ENCODE results near the gene RPL7A.
A peak's percentile ranks its signal among the peaks of the same experiment; 100 is the strongest.
"Not testable (repeated sequence)": the region's sequence is repeated elsewhere in the genome, so short reads cannot be mapped to it uniquely, and the experiment has no call there.

RPL7A gene

DNA sequence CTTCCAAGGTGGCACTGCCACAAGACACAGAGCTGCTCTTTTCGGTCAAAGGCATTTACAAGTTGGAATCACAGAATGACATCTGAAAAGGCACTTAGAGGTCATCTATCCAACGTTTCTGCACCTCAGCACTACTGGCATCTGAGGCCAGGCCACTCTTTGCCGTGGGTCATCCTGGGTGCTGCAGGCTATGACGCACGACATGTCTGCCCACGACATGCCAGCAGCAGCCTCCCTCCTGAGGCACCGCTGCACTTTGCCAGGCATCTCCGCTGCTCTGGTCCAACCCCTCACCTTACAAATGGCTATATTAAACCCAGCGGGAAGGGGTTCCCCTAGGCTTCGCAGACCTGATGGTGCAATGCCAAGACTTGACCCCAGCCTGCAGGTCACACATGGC lies 19.8 kb downstream of the RPL7A start:
- H3K4me3 ChIP-seq (ENCODE audit: low read depth, low read length), result no peak overlapping the region

DNA sequence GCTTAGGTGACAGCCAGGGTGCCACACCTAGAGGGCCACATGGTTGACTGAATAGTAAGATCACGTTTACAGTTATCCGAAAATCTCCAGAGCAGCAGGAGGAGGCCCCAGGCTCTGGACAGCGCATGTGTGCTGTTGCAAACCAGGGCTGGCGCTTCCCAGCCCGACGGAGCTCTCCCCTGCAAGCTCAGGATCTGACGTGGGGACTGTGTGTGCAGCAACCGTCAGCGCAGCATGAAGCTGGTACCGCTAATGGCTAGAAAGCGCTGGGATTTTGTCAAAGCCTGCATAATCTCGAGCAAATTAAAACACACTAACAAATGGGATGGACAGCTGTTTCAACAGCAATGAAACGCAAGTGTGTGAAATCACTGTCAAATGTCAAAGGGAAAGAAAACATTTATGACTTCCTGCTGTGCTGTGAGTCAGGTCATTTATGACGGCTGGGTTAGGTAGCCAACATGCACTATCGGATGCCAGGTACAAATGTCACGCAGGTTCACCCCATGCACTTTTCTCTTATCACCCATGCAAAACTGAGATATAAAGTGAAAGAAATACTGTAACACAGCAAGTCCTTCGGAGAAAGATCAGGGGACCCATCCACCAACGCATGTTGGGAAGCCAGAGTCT lies 20.3 kb downstream of the RPL7A start:
- H3K4me3 ChIP-seq (ENCODE audit: low read depth, low read length), result no peak overlapping the region

DNA sequence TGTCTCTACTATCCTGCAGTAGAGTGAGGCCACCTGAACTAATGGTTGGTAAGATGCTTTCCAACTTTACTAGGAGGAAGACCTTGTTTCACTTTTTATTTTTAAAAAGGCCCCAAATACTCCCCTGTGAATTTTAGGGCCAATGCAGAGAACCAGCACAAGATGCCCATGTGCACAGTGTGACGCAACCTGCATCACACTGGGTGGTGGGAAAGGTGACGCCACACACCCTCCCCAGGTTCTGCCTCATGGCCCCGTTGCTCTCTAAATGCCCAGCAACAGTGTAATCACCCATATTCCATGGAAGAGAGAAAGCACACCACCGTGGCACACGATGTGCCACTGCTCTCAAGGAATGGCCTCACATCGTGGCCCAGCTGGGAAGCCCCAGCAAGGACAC lies 21.4 kb downstream of the RPL7A start:
- H3K4me3 ChIP-seq (ENCODE audit: low read depth, low read length), result no peak overlapping the region

DNA sequence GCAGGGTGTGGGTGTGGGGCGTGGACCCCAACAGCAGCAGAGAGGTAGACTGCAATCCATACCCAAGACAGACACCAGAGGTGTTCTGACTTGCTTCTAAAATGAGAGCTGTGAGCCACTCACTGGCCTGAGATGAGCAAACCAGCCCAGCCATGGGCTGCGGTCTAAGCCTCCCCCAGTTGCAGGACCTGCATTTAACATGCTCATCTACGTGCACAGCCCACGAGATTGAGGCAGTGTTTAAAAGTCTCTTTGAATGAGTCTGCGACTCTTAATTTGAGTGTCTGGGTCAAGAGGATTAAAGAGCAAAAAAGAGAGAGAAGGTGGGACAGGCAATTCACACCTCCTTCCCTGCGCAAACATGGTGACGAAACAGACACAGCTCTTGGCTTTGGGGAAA lies 21.9 kb downstream of the RPL7A start:
- H3K4me3 ChIP-seq (ENCODE audit: low read depth, low read length), result no peak overlapping the region

DNA sequence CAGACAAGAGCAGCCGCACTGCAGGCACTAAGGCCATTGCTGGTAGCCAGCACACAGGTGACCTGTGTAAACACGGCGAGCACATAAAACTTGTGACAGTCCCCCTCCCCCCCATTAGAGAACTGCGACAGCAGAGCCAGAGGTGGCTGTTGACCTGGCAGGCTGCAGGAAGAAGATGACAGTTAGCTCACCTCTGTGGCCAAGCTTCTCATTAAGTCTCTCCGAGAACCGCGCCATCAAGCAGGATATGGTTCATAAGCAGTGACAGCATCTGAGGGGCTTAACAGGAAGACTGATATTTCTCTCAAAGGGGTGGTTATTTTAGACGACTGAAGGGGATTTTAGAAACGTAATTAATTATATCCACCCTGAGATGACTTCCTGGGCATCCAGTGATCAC lies 22.7 kb downstream of the RPL7A start:
- H3K4me3 ChIP-seq (ENCODE audit: low read depth, low read length), result no peak overlapping the region

DNA sequence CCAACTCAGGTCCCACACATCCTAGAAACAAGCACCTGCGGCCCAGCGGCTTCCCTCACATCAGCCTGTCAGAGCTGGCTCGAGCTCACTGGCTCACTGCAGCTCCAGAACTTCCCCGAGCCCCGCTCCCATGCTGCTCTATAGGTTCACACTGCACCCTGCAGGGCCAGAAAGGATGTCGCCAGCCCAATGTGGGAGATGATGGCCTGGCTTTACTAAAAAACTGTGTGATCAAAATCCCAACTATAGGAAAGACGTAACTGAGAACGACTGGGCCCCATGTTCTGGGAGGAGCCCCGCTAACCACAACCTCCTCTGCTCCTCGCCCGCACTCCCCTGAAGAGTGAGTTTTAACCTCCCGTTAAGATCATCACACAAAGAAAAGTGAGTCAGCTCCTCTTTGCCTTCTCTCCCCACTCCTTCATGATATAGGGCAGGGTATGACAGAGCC lies 23.3 kb downstream of the RPL7A start:
- no peak overlapping the region for H3K4me3 ChIP-seq (ENCODE audit: low read depth, low read length)

DNA sequence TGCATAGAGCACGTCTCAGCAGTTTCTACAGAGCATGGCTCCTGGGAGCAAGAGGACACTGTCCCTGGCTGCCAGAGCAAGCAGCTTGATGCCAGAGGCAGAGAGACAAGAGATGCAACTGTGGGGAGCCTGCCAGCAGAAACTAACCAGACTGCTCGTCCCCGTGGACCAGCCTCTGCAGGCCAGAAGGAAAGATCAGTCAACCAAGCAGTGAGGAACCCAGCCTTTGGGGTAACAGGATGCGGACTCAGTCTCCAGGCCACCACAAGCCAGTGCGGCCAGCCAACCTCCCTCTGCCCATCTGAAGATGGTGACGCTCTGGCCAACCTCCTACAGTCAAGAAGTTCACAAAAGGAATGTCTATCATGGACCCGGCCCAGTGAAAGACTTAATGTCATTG lies 24.1 kb downstream of the RPL7A start:
- no peak overlapping the region for H3K4me3 ChIP-seq (ENCODE audit: low read depth, low read length)

DNA sequence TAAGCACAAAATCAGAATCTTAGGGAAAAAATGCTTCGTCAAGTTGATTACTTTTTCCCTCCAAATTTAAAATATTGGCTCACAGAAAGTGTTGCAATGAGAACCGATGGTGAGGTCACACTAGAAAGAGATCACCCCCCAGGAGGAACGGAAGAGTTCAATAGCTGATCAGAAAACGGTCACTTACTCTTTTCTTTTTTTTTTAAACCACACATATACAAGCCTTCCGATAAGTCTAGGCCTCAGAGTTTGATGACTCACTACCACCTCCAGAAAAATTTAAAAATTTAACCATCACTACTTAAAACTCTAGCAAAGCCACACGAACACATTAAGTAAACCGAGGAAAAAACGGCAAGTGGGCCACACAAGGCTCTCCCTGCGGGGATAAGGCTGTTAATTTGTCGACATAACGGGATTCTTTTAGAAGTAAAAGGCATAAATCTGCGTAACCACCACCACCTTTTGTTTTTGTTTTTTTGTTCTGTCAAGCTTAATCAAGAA lies 26.6 kb downstream of the RPL7A start:
- H3K4me3 ChIP-seq (ENCODE audit: low read depth, low read length), result peak overlapping the region; percentile 82

DNA sequence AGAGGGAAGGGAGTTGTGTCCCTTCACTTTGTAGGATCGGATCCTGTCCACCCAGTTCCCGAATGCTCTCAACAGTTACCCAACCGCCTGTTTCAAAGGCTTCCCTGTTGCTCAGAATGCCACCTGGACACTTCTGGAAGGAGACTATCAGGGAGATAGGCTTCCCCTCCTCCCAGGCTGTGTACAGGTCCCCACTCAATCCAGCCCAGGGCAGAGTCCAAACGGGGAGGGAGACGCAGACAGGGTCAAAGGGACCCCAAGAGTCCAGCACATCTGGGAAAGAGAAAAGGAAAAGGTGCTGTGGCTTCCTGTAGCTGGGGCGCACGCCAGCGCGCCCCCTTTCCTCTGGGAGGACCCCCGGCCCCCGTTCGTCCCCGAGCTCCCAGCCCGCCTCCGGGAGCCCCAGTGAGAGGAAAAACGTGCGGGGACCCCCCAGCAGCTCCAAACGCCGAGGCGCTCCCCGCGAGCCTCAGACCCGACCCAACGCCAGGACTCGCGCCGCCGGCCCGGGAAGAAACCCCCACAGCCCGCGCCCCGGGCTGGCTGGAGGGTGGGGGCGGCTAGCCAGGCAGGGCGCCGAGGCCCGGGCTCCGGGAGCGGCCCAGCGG lies 27.2 kb downstream of the RPL7A start:
- H3K4me3 ChIP-seq (ENCODE audit: low read depth, low read length), result peak overlapping the region; percentile 82

DNA sequence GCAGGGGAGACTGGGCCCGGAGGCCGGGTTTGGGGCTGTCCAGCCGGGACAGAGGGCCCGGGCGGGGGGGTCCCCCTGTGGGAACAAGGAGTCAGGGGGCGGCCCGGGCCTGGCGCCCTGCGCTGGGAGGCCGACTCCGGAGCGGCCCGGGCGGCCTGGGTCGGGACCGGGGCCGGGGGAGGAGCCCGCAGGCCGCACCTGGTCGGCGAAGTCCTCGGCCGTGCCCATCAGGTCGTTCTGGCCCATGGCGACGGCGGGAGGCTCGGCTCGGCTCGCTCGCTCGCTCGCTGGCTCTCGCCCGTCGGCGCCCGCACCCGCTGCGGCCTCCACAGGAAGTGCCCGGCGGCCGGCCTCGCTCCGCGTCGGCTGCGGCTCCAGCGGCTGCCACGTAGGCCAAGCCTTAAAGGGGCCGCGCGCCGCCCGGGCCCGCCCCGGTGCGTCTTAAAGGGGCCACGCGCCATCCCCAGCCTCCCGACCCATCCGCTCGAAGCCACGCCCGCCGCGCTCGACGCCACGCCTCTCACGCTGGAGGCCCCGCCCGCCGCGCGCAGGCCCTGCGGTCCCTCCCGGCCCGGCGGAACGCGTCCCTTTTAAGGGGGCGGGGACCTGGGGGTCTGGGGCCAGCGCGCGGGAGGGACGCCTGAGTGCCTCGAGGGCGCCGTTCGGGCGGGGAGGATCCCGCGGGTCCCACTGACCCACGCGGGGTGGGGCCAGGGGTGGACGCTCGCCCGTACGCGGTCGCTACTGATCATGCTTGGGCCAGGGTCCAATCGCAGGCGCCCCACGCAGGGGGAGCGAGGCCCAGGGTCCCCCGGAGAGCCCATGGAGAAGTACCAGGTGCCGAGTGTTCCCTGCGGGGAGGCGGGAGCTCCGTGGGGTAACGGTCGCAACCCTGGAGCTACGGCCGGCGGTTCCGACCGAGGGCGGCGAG lies 28.0 kb downstream of the RPL7A start, which contains the start of the genes STKLD1 and SURF4:
STKLD1 (plus strand) TSS at position 643 of the 931 bp plus-strand sequence; CDS start at position 751, 108 bp downstream.
SURF4 (minus strand) TSS at position 337 of the 931 bp plus-strand sequence; CDS start at position 246, 91 bp downstream.
- peak within 1 kb of the TSS; percentile 82 for H3K4me3 ChIP-seq (ENCODE audit: low read depth, low read length)

DNA sequence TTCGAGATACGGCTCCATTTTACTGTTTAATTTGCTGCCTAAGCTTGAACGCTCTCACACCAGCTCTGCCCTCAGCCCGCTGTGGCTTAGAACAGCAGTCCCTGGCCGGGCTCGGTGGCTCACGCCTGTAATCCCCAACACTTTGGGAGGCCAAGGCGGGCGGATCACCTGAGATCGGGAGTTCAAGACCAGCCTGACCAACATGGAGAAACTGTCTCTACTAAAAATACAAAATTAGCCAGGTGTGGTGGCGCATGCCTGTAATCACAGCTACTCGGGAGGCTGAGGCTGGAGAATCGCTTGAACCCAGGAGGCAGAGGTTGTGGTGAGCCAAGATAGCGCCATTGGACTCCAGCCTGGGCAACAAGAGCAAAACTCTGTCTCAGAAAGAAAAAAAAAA lies 29.3 kb downstream of the RPL7A start:
- not testable (repeated sequence) for H3K4me3 ChIP-seq (ENCODE audit: low read depth, low read length)

DNA sequence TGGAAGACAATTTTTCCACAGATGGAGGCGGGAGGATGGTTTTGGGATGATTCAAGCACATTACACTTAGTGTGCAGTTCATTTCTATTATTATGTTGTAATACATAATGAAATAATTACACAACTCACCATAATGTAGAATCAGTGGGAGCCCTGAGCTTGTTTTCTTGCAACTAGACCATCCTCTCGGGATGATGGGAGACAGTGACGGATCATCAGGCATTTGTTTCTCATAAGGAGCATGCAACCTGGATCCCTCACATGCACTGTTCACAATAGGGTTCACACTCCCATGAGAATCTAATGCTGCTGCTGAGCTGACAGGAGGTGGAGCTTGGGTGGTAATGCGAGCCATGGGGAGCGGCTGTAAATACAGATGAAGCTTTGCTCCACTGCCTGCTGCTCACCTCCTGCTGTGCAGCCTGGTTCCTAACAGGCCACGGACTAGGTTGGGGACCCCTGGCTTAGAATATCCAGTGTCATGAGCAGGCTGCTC lies 29.8 kb downstream of the RPL7A start:
- no peak overlapping the region for H3K4me3 ChIP-seq (ENCODE audit: low read depth, low read length)

DNA sequence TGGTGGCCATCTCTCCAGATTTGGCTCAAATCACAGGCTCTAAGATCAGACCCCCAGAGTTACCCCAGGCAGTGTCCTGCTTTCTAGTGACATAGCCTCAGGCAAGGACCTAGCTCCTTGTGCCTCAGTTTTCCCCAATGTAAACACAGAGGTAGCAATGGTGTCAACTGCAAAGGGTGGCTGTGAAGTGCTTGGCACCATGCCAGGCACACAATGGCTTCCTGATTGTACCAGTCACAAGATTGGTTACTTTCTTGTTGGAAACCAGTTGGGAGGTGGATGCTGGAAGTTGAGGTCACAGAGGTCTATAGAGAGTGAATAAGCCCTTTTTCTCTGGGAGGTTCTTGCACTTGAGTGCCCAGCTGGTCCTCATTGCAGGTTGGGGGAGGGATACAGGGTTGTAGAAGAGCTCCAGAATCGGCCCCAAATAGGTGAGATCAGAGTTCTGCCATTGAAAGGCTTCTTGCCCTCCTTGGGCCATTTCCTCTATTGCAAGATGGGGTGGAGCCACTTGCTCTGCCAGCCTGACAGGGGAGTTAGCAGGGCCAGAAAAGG lies 30.5 kb downstream of the RPL7A start:
- H3K4me3 ChIP-seq (ENCODE audit: low read depth, low read length), result no peak overlapping the region

DNA sequence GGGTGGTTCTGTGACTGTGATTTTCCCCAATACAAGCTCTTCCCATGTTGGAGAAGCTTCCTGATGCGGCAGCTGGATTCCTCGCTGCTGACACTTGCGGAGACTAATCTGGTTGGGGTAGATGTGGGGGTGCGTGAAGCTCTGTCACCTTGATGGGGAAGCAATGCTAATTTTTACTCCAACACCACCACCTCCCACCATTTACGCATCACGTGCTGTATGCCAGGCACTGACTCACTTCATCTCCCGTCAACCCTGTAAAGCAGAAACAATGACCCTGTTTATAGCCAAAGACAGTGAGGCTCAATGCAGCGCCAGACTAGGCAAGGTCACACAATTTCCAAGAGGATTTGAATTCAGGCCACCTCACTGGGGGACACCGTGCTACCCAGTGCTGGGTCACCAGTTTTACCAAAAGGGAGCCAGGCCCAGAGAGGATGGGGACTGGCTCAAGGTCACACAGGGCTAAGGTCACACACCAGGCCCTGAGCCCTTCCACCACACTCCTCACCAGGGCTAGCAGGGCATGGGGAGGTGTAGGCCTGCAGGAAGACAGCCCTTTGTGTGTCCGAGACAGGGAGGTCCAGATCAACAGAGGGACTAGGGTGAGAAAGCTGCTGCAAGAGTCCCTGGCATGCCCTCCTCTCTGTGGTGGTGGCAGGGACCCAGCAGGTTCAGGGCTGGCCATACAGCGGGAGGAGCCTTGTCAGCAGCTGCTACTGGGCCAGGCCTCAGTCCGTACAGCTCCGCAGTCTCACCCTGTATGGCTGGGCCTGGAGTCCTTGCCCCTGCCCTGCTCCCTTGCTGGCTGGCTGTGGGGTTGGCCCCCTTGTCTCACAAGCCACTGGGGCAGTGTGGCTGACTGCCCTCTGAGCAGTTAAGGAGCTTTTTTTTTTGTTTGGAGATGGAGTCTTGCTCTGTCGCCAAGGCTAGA lies 31.4 kb downstream of the RPL7A start:
- H3K4me3 ChIP-seq (ENCODE audit: low read depth, low read length), result no peak overlapping the region

DNA sequence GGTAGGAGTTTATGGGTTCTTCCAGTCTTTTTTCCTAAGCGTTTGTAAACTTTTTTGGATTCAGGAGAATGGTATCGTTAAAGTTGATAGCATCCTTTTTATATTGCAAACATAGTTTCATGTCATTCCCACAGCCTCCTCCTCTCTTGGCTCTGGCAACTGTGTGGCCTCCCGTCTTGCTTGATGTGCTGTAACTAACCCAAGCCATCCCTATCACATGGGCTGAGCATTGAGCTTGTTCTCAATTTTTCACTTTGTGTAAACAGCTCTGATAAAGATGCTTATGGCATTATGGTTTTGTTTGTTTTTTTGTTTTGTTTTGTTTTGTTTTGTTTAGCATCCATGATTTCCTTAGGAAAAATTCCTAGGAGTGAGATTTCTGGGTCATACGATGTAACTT lies 32.7 kb downstream of the RPL7A start:
- H3K4me3 ChIP-seq (ENCODE audit: low read depth, low read length), result no peak overlapping the region

DNA sequence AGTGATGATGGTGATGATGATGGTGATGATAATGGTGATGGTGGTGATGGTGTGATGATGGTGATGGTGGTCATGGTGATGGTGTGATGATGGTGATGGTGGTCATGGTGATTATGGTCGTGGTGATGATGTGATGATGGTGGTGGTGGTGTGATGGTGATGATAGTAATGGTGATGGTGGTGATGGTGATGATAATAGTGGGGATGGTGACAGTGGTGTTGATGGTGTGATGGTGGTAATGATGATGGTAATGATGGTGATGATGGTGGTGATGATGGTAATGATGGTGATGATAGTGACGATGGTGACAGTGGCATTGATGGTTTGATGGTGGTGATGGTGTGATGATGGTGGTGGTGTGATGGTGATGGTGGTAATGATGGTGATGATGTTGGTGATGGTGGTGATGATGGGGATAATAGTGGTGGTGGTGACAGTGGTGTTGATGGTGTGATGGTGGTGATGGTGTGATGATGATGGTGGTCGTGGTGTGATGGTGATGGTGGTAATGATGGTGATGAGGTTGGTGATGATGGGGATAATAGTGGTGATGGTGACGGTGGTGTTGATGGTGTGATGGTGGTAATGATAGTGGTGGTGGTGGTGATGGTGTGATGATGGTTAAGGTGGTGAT lies 34.6 kb downstream of the RPL7A start:
- H3K4me3 ChIP-seq (ENCODE audit: low read depth, low read length), result no peak overlapping the region

DNA sequence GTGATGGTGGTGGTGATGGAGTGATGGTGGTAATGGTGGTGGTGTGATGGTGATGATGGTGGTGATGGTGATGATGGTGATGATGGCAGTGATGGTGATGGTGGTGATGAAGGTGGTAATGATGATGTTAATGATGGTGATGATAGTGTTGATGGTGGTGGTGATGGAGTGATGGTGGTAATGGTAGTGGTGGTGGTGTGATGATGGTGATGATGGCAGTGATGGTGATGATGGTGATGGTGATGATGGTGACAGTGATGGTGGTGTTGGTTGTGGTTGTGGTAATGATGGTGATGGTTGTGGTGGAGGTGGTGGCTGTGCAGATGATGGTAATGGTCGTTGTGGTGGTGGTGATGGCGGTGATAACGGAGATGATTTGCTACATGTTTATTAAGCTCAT lies 35.4 kb downstream of the RPL7A start:
- H3K4me3 ChIP-seq (ENCODE audit: low read depth, low read length), result no peak overlapping the region

DNA sequence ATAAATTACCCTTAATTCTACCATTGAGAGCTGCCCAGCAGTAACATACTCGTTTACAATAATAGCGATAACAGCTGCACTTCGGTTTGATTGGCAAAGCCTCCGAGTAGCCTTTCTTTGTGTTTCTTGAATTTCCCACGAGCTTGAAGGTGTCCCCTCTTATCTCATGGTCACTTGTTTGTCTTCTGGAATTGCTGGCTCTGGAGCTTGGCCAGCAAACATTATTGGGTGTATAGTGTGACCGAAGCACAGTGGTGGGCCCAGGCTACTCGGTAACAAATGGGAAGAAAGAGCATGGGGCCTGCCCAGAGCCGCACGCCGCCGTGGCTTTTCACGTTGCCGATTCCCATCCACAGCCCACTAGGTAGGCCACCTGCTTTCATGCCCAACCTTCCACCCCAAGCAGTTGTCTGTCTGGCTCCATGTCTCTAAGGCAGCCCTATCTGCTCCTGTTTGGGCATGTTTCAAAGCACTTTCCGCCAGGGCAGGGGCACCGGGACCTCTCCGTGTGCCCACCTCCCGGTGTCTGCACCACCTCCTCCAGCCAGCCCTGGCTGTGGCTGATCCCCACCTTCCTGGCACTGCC lies 36.8 kb downstream of the RPL7A start:
- H3K4me3 ChIP-seq (ENCODE audit: low read depth, low read length), result no peak overlapping the region

DNA sequence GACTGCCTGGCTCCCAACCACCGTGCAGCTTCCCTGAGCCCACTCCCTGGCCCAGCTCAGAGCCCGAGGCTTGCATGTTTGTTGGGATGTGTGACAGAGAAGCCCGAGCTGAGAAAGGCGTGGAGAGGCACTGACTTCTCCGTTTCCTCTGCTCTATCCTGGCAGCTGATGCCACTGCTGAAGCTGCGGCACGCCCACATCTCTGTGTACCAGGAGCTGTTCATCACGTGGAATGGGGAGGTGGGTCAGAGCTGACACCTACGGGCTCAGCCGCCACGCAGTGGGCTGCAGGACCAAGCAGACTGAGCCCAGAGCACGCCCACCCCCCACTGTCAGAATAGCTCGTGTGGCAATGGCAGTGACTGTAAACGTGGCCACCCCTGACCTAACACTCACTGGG lies 37.4 kb downstream of the RPL7A start:
- H3K4me3 ChIP-seq (ENCODE audit: low read depth, low read length), result no peak overlapping the region

Data from iPS-11a (cell line).